Stimulated activated CD4-positive, alpha-beta T cell treated with anti-CD3 and anti-CD28 coated beads, Interleukin-2, amount 100 ng/mL, for 4 hours (primary cell): ENCODE data around the gene HEATR5B.
"Not testable (repeated sequence)": the region's sequence is repeated elsewhere in the genome, so short reads cannot be mapped to it uniquely, and the experiment has no call there.

ENCODE experiments used
- DNase-seq: peaks from one replicate; pipeline ENCODE4 v3.0.0-alpha.2; 2020; ENCODE audit warnings: low read depth

HEATR5B gene

DNA sequence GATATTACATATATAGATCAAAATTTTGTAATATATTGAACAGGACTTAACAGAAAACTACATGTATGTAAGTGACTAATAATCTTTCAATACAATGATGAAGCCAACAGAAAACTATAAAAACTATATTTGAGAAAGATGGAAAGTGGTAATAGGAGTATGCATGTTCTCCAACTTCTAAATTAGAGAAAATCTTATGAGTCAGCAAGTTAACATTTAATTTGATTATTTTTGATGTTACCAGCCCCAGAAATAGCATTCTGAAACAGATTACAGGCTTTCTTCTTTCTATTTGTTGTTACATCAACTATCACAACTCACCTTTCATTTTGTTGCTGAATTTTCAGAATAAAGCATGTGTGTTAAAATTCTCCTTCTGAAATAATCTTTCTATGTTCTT is 147.6 kb downstream of the HEATR5B start:
- not testable (repeated sequence) for DNase-seq

GRCh38 chr2:36931688-36932087 is 152.5 kb downstream of the HEATR5B start:
- not testable (repeated sequence) for DNase-seq
